AG04450 (cell line): ENCODE measurements around the gene LRRTM2. TPM values are rescaled to one million over a fixed set of nuclear protein-coding genes. Genes with fewer than 3 reads are reported as not detected.
A peak's percentile ranks its signal among the peaks of the same experiment; 100 is the strongest.

Experiments
- CTCF ChIA-PET: fragments of 300-600, 350-600 bp; formaldehyde crosslinking; extraction: SDS; loops from one replicate; lab custom pipeline; 2022; ENCODE audit warnings: antibody characterized with exemption, inconsistent platforms; lab: Charles Lee
- POLR2A ChIA-PET: fragments of 350-600 bp; formaldehyde crosslinking; extraction: SDS; loops from one replicate; lab custom pipeline; 2021; ENCODE audit warnings: antibody characterized with exemption, inconsistent platforms; lab: Yijun Ruan, JAX
- DNase-seq: peaks from one replicate; pipeline ENCODE4 v3.0.0-alpha.2; 2011; ENCODE audit warnings: low read depth, low spot score
- H3K27ac ChIP-seq: one replicate; pipeline ENCODE4 v1.5.1; 2012; ENCODE audit warnings: low read depth, low read length, control low read depth
- H3K27me3 ChIP-seq: one replicate; pipeline ENCODE4 v1.6.0; 2012; ENCODE audit warnings: low read length; ENCODE audit not compliant: control insufficient read depth, insufficient read depth
- H3K4me3 ChIP-seq: 2 replicates; pipeline ENCODE4 v1.5.1; 2011; ENCODE audit warnings: mild to moderate bottlenecking, low read depth, low read length, control low read depth
- H3K9me3 ChIP-seq: 2 replicates; pipeline ENCODE4 v1.5.1; 2012; ENCODE audit warnings: low read length; ENCODE audit not compliant: control insufficient read depth, insufficient read depth
- polyA plus RNA-seq: library from polyadenylated mRNA; depleted of rRNA; stranded (reverse); fragments of >200 nt; gene quantifications from 2 replicates; pipeline ENCODE4 v1.2.3, GENCODE V29; 2011
- TF ChIP-seq, protein P1 (sequence below): IDR thresholded peaks from 2 replicates; pipeline ENCODE4 v1.5.1; 2011; ENCODE audit warnings: low read depth, low read length, control low read depth, inconsistent platforms

The LRRTM2 gene
- polyA plus RNA-seq, 1 experiment: 2.6 TPM

GRCh38 chr5:138853132-138853531 is 22.0 kb downstream of the LRRTM2 start:
- CTCF ChIA-PET: interaction anchor here (0.7 kb wide), 1 partner anchor 40 kb away, joined by 4 read pairs; no protein-coding TSS in a partner anchor
- H3K9me3 ChIP-seq: no peaks in the 10 kb centered on the region

DNA sequence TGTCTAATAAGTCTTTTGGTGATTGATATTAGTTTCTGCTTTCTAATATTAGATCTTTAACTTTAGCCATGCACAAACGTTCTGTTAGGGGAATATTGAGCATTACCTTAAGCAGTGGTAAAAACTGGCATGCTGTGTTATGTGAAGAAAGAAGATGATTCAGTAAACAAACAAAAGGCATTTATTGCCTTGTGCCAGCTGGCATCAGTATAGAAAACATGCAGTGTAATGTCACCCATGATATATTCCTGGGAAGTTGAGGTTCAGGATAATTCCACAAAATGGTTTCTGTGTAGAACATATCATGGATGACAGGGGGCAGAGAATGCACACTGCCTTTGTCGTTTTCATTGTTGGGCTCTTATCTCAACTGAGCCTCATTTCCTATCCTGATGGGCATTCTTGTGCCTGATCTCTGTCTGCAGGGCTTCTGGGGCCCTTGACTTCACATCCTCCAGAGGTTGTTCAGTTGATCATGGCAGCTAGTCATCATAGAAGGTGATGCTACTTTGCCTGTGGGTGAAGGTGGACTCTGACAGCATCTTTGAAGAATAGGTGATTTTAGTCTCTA is 24.2 kb downstream of the LRRTM2 start:
- H3K4me3 ChIP-seq: no peak overlapping the region
- H3K27ac ChIP-seq: no peak overlapping the region
- H3K9me3 ChIP-seq: no peaks in the 10 kb centered on the region
- ChIA-PET CTCF (interaction anchor here (1.0 kb wide), 1 partner anchor 26 kb away, joined by 3 read pairs; no protein-coding TSS in a partner anchor), POLR2A (no interaction called here)
- no peak for DNase-seq
- H3K27me3 ChIP-seq: no peaks in the 10 kb centered on the region
- TF ChIP-seq, protein P1, sequence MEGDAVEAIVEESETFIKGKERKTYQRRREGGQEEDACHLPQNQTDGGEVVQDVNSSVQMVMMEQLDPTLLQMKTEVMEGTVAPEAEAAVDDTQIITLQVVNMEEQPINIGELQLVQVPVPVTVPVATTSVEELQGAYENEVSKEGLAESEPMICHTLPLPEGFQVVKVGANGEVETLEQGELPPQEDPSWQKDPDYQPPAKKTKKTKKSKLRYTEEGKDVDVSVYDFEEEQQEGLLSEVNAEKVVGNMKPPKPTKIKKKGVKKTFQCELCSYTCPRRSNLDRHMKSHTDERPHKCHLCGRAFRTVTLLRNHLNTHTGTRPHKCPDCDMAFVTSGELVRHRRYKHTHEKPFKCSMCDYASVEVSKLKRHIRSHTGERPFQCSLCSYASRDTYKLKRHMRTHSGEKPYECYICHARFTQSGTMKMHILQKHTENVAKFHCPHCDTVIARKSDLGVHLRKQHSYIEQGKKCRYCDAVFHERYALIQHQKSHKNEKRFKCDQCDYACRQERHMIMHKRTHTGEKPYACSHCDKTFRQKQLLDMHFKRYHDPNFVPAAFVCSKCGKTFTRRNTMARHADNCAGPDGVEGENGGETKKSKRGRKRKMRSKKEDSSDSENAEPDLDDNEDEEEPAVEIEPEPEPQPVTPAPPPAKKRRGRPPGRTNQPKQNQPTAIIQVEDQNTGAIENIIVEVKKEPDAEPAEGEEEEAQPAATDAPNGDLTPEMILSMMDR: no peak

More at GRCh38 chr5:138853132-138853531, 22.0 kb downstream of the LRRTM2 start:
- Histone ChIP-seq H3K27ac (no peak overlapping the region), H3K4me3 (no peak overlapping the region), H3K27me3 (no peaks in the 10 kb centered on the region)
- POLR2A ChIA-PET: no interaction called here
- no peak for DNase-seq
- TF ChIP-seq, protein P1: no peak

DNA sequence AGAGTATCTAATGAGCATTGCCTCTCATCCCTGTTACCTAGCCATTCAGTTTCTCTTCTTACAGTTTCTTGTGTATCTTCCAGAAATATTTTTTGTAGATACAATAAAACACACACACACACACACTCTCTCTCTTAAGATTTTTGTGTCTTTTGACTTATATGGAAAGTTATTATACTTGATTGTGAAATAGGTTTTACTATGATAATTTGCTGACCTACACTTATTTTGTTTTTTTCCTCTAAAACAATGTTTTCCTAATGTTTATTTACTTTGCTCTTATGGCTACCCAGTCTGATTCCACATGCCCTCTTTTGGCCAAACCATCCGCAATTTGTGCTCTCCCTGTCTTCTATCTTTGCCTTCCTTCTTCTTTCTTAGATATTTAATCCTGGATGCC is 25.3 kb downstream of the LRRTM2 start:
- DNase-seq: no peak
- TF ChIP-seq, protein P1: no peak
- Histone ChIP-seq H3K27ac (no peak overlapping the region), H3K4me3 (no peak overlapping the region), H3K27me3 (no peaks in the 10 kb centered on the region), H3K9me3 (no peaks in the 10 kb centered on the region)
- ChIA-PET CTCF (interaction anchor here (1.8 kb wide), 1 partner anchor 24 kb away, joined by 4 read pairs; no protein-coding TSS in a partner anchor), POLR2A (no interaction called here)

DNA sequence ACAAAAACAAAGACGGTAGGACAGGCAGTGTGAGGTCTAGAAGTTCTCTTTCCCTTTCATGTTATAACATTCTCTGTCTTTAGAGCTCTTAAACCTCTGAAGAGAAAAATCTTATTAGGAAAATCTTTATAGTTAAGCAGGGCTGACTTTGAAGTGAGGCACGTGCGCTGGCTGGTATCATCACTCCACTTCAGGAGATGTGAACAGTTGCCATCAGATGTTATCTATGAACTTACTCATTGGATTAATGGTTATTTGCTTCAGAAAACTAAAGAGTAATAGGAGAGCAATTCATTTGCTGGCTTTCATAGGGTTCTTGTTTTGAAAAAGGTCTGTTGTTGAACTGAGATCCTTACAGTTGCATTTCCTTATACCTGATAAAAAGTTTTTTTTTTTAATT is 25.7 kb downstream of the LRRTM2 start:
- TF ChIP-seq, protein P1: no peak
- H3K27ac ChIP-seq: no peak overlapping the region
- ChIA-PET CTCF (interaction anchor here (1.8 kb wide), 1 partner anchor 24 kb away, joined by 4 read pairs; no protein-coding TSS in a partner anchor), POLR2A (no interaction called here)
- H3K27me3 ChIP-seq: no peaks in the 10 kb centered on the region
- no peak for DNase-seq
- H3K4me3 ChIP-seq: no peak overlapping the region
- no peaks in the 10 kb centered on the region for H3K9me3 ChIP-seq

GRCh38 chr5:138844812-138845513 is 30.2 kb downstream of the LRRTM2 start:
- no peaks in the 10 kb centered on the region for H3K9me3 ChIP-seq
- ChIA-PET POLR2A (no interaction called here), CTCF (interaction anchor here (1.4 kb wide), 1 partner anchor 19 kb away, joined by 6 read pairs; no protein-coding TSS in a partner anchor)
- TF ChIP-seq, protein P1: no peak
- peak; percentile 46 for DNase-seq
- no peaks in the 10 kb centered on the region for H3K27me3 ChIP-seq
- H3K4me3 ChIP-seq: no peak overlapping the region
- H3K27ac ChIP-seq: no peak overlapping the region
